ENCODE measurements around the gene ST8SIA2.

ST8SIA2 gene

GRCh38 chr15:92399271-92399950 lies 5.7 kb downstream of the ST8SIA2 start:
- no peak for DNase-seq

GRCh38 chr15:92400573-92400972 lies 6.9 kb downstream of the ST8SIA2 start:
- DNase-seq = no peak

- no peak for DNase-seq
Measured at GRCh38 chr15:92400980-92401787, 7.5 kb downstream of the ST8SIA2 start.

- no peak for DNase-seq
Measured at GRCh38 chr15:92402751-92403150, 9.1 kb downstream of the ST8SIA2 start.

GRCh38 chr15:92405942-92406341 lies 12.3 kb downstream of the ST8SIA2 start:
- DNase-seq = no peak

GRCh38 chr15:92407321-92407720 lies 13.6 kb downstream of the ST8SIA2 start:
- no peak for DNase-seq

GRCh38 chr15:92407916-92408315 lies 14.2 kb downstream of the ST8SIA2 start:
- DNase-seq = no peak

GRCh38 chr15:92409006-92409405 lies 15.3 kb downstream of the ST8SIA2 start:
- no peak for DNase-seq

GRCh38 chr15:92409521-92409920 lies 15.8 kb downstream of the ST8SIA2 start:
- DNase-seq = no peak

GRCh38 chr15:92410537-92410936 lies 16.9 kb downstream of the ST8SIA2 start:
- DNase-seq = no peak

- no peak for DNase-seq
Measured at GRCh38 chr15:92411256-92411655, 17.6 kb downstream of the ST8SIA2 start.

- DNase-seq = no peak
Measured at GRCh38 chr15:92413510-92413909, 19.8 kb downstream of the ST8SIA2 start.

GRCh38 chr15:92415639-92416297 lies 22.1 kb downstream of the ST8SIA2 start:
- DNase-seq = no peak

GRCh38 chr15:92416557-92416956 lies 22.9 kb downstream of the ST8SIA2 start:
- DNase-seq = no peak

GRCh38 chr15:92417716-92418115 lies 24.0 kb downstream of the ST8SIA2 start:
- DNase-seq = no peak

- DNase-seq = no peak
Measured at GRCh38 chr15:92418864-92419263, 25.2 kb downstream of the ST8SIA2 start.

- no peak for DNase-seq
Measured at GRCh38 chr15:92421976-92422375, 28.3 kb downstream of the ST8SIA2 start.

- DNase-seq = no peak
Measured at GRCh38 chr15:92425578-92426225, 32.0 kb downstream of the ST8SIA2 start.

GRCh38 chr15:92429378-92430068 lies 35.8 kb downstream of the ST8SIA2 start:
- no peak for DNase-seq

GRCh38 chr15:92430069-92430440 lies 36.4 kb downstream of the ST8SIA2 start:
- no peak for DNase-seq

GRCh38 chr15:92435145-92435544 lies 41.5 kb downstream of the ST8SIA2 start:
- DNase-seq = no peak

- no peak for DNase-seq
Measured at GRCh38 chr15:92438471-92438870, 44.8 kb downstream of the ST8SIA2 start.

- no peak for DNase-seq
Measured at GRCh38 chr15:92443381-92443780, 49.7 kb downstream of the ST8SIA2 start.
